ENCODE results near the gene CTNNA2. TPM values are rescaled to one million over a fixed set of nuclear protein-coding genes. Genes with fewer than 3 reads are reported as not detected.

CTNNA2 gene
- total RNA-seq, 1 experiment from 2014 or later = 0.54 TPM

GRCh38 chr2:80475970-80476369 is 963.1 kb downstream of the CTNNA2 start:
- intact Hi-C loops (cut with micrococcal nuclease; ENCODE audit: unreplicated experiment) (no loop called here), in situ Hi-C loops (cut with HindIII; ENCODE audit: low pct_unique_long_range_greater_than_20kb, low sequenced_read_pairs) (no loop called here)
- Histone ChIP-seq H3K4me3 (ENCODE audit: low read depth in 2 of 2, low read length in 2 of 2) (no peak overlapping the region), H3K27ac (ENCODE audit: low read length) (no peak overlapping the region), H3K9me3 (ENCODE audit: control insufficient read depth, insufficient read depth, low read depth, low read length) (no peaks in the 10 kb centered on the region), H3K27me3 (ENCODE audit: control insufficient read depth, insufficient read depth, low read length) (no peaks in the 10 kb centered on the region), H3K4me1 (ENCODE audit: control insufficient read depth, insufficient read depth, low read length) (no peaks in the 10 kb centered on the region), H3K36me3 (ENCODE audit: control insufficient read depth, insufficient read depth, low read length) (no peaks in the 10 kb centered on the region)
- ChIA-PET POLR2A (no interaction called here), CTCF (no interaction called here)
- BruUV-seq (replicated peaks) = no TSS peak
- DNase-seq (ENCODE audit: low read depth, low spot score) = no peak
- TF ChIP-seq SIN3A (IDR thresholded peaks at IDR 0.05; ENCODE audit: borderline replicate concordance, insufficient read depth, low read depth, low read length) (no peak), TCF7L2 (IDR thresholded peaks at IDR 0.05; ENCODE audit: low read depth, low read length) (no peak)
- no peak for ATAC-seq

- no peak for ATAC-seq
- H3K36me3 ChIP-seq (ENCODE audit: control insufficient read depth, insufficient read depth, low read length) = no peaks in the 10 kb centered on the region
- TF ChIP-seq POLR2AphosphoS5 (IDR thresholded peaks at IDR 0.05; ENCODE audit: low read depth, low read length) (no peak), REST (IDR thresholded peaks at IDR 0.05; ENCODE audit: insufficient read depth in 1 of 2, low read depth in 2 of 2, low read length in 1 of 2) (no peak), SIN3A (IDR thresholded peaks at IDR 0.05; ENCODE audit: borderline replicate concordance, insufficient read depth, low read depth, low read length) (no peak), TCF7L2 (IDR thresholded peaks at IDR 0.05; ENCODE audit: low read depth, low read length) (no peak), CTCF (IDR thresholded peaks at IDR 0.05) (no peak)
- intact Hi-C loops (cut with micrococcal nuclease; ENCODE audit: unreplicated experiment) = no loop called here
- ChIA-PET CTCF (no interaction called here), POLR2A (no interaction called here)
- H3K9me3 ChIP-seq (ENCODE audit: control insufficient read depth, insufficient read depth, low read depth, low read length) = no peaks in the 10 kb centered on the region
- no peaks in the 10 kb centered on the region for H3K4me1 ChIP-seq (ENCODE audit: control insufficient read depth, insufficient read depth, low read length)
- no TSS peak for BruUV-seq (replicated peaks)
- no peaks in the 10 kb centered on the region for H3K27me3 ChIP-seq (ENCODE audit: control insufficient read depth, insufficient read depth, low read length)
- no peak overlapping the region for H3K27ac ChIP-seq (ENCODE audit: low read length)
- in situ Hi-C loops (cut with HindIII; ENCODE audit: low pct_unique_long_range_greater_than_20kb, low sequenced_read_pairs) = no loop called here
- H3K4me3 ChIP-seq (ENCODE audit: low read depth in 2 of 2, low read length in 2 of 2) = no peak overlapping the region
- no peak for DNase-seq (ENCODE audit: low read depth, low spot score)
These were observed 963.8 kb downstream of the CTNNA2 start for GRCh38 chr2:80476535-80477117.

GRCh38 chr2:80482276-80482675 is 969.4 kb downstream of the CTNNA2 start:
- Histone ChIP-seq H3K36me3 (ENCODE audit: control insufficient read depth, insufficient read depth, low read length) (no peaks in the 10 kb centered on the region), H3K4me1 (ENCODE audit: control insufficient read depth, insufficient read depth, low read length) (no peaks in the 10 kb centered on the region), H3K4me3 (ENCODE audit: low read depth in 2 of 2, low read length in 2 of 2) (no peak overlapping the region), H3K9me3 (ENCODE audit: control insufficient read depth, insufficient read depth, low read depth, low read length) (no peaks in the 10 kb centered on the region), H3K27me3 (ENCODE audit: control insufficient read depth, insufficient read depth, low read length) (no peaks in the 10 kb centered on the region), H3K27ac (ENCODE audit: low read length) (no peak overlapping the region)
- DNase-seq (ENCODE audit: low read depth, low spot score) = no peak
- BruUV-seq (replicated peaks) = no TSS peak
- TF ChIP-seq TCF7L2 (IDR thresholded peaks at IDR 0.05; ENCODE audit: low read depth, low read length) (no peak), POLR2AphosphoS5 (IDR thresholded peaks at IDR 0.05; ENCODE audit: low read depth, low read length) (no peak), SIN3A (IDR thresholded peaks at IDR 0.05; ENCODE audit: borderline replicate concordance, insufficient read depth, low read depth, low read length) (no peak), REST (IDR thresholded peaks at IDR 0.05; ENCODE audit: insufficient read depth in 1 of 2, low read depth in 2 of 2, low read length in 1 of 2) (no peak), CTCF (IDR thresholded peaks at IDR 0.05) (no peak)
- ChIA-PET CTCF (no interaction called here), POLR2A (no interaction called here)
- in situ Hi-C loops (cut with HindIII; ENCODE audit: low pct_unique_long_range_greater_than_20kb, low sequenced_read_pairs) (no loop called here), intact Hi-C loops (cut with micrococcal nuclease; ENCODE audit: unreplicated experiment) (no loop called here)
- no peak for ATAC-seq

All from Panc1 (cell line).